KBM-7 (cell line): ENCODE results near the gene ATAD1.
"Not testable (repeated sequence)": the region's sequence is repeated elsewhere in the genome, so short reads cannot be mapped to it uniquely, and the experiment has no call there.

Experiments
- DNase-seq: peaks from one replicate; pipeline ENCODE4 v3.0.0-alpha.2; 2015
- in situ Hi-C: fragments of 300-500 bp; cut with MboI; formaldehyde crosslinking; loops from 2 replicates; pipeline ENCODE4 v1.14.3; 2020; ENCODE audit warnings: low sequenced_read_pairs, low pct_unique_long_range_greater_than_20kb, mixed read lengths

ATAD1 gene

GRCh38 chr10:87765666-87766376, 52.2 kb downstream of the ATAD1 start:
- no peak for DNase-seq
- in situ Hi-C loops: no loop called here

GRCh38 chr10:87764072-87764934, 53.7 kb downstream of the ATAD1 start:
- in situ Hi-C loops: no loop called here
- no peak for DNase-seq

GRCh38 chr10:87763086-87763861, 54.8 kb downstream of the ATAD1 start:
- DNase-seq: no peak
- in situ Hi-C loops: no loop called here

GRCh38 chr10:87761892-87762291, 56.1 kb downstream of the ATAD1 start:
- in situ Hi-C loops: no loop called here
- DNase-seq: peak; percentile 39

GRCh38 chr10:87761153-87761552, 56.9 kb downstream of the ATAD1 start:
- DNase-seq: no peak

GRCh38 chr10:87760195-87760905, 57.7 kb downstream of the ATAD1 start:
- DNase-seq: peak; percentile 83
- in situ Hi-C loops: no loop called here

More at GRCh38 chr10:87761153-87761552, 56.9 kb downstream of the ATAD1 start:
- in situ Hi-C loops: no loop called here

- in situ Hi-C loops: no loop called here
- no peak for DNase-seq
Measured at GRCh38 chr10:87759551-87759950, 58.5 kb downstream of the ATAD1 start.

GRCh38 chr10:87757685-87758084, 60.3 kb downstream of the ATAD1 start:
- in situ Hi-C loops: no loop called here
- DNase-seq: no peak

GRCh38 chr10:87753995-87754866, 63.8 kb downstream of the ATAD1 start:
- in situ Hi-C loops: no loop called here

GRCh38 chr10:87752566-87752965, 65.5 kb downstream of the ATAD1 start:
- DNase-seq: no peak

More at GRCh38 chr10:87753995-87754866, 63.8 kb downstream of the ATAD1 start:
- DNase-seq: no peak

GRCh38 chr10:87751274-87751673, 66.8 kb downstream of the ATAD1 start:
- DNase-seq: no peak
- in situ Hi-C loops: no loop called here

More at GRCh38 chr10:87752566-87752965, 65.5 kb downstream of the ATAD1 start:
- in situ Hi-C loops: no loop called here

GRCh38 chr10:87750817-87751216, 67.2 kb downstream of the ATAD1 start:
- in situ Hi-C loops: no loop called here
- DNase-seq: no peak

- in situ Hi-C loops: no loop called here
- DNase-seq: no peak
Measured at GRCh38 chr10:87750001-87750671, 67.9 kb downstream of the ATAD1 start.

- in situ Hi-C loops, DNase-seq: not testable (repeated sequence)
Measured at GRCh38 chr10:87748244-87748643, 69.8 kb downstream of the ATAD1 start.

GRCh38 chr10:87746911-87747310, 71.1 kb downstream of the ATAD1 start:
- DNase-seq: no peak
- in situ Hi-C loops: no loop called here

GRCh38 chr10:87744606-87745005, 73.4 kb downstream of the ATAD1 start:
- in situ Hi-C loops: no loop called here
- no peak for DNase-seq

GRCh38 chr10:87742992-87743610, 74.9 kb downstream of the ATAD1 start:
- in situ Hi-C loops: not testable (repeated sequence)
- DNase-seq: peak; percentile 25
